Caco-2 (cell line): ENCODE data around the gene NAT9. TPM values are rescaled to one million over a fixed set of nuclear protein-coding genes. Genes with fewer than 3 reads are reported as not detected.

Experiments
- BruUV-seq: library from RNA; stranded (reverse); fragments of 400-500 nt; replicated peaks from 2 replicates; lab custom pipeline; 2021; lab: Mats Ljungman, UMichigan
- CTCF ChIA-PET: fragments of 300-600 bp; sonication (Branson Sonifier 250); formaldehyde crosslinking; loops from one replicate; lab custom pipeline; 2022; ENCODE audit warnings: antibody characterized with exemption; lab: Charles Lee
- POLR2A ChIA-PET: fragments of 300-600 bp; sonication (Branson Sonifier 250); formaldehyde crosslinking; loops from one replicate; lab custom pipeline; 2022; ENCODE audit warnings: antibody characterized with exemption; lab: Charles Lee
- DNase-seq, 2 experiments: peaks; one replicate each; pipeline versions ENCODE4 v3.0.0 to v3.0.0-alpha.2; 2020 to 2022
- H3K27me3 ChIP-seq: replicated peaks from 2 replicates; pipeline ENCODE4 v1.6.0; 2011; ENCODE audit warnings: low read length; ENCODE audit not compliant: control insufficient read depth, insufficient read depth
- H3K36me3 ChIP-seq: 2 replicates; pipeline ENCODE4 v1.5.1; 2011; ENCODE audit warnings: low read length; ENCODE audit not compliant: control insufficient read depth, insufficient read depth
- H3K4me1 ChIP-seq: fragments of 250-450 bp; sonication (Bioruptor Pico); 2 replicates; pipeline ENCODE4 v1.5.1; 2020; ENCODE audit warnings: mild to moderate bottlenecking
- H3K4me3 ChIP-seq: 2 replicates; pipeline ENCODE4 v1.5.1; 2011; ENCODE audit warnings: low read depth, mild to moderate bottlenecking, control low read depth, low read length
- H3K9me3 ChIP-seq: fragments of 250-450 bp; sonication (Bioruptor Pico); 2 replicates; pipeline ENCODE4 v1.5.1; 2020; ENCODE audit warnings: mild to moderate bottlenecking, moderate library complexity
- H3K27ac Mint-ChIP-seq: one replicate; pipeline ENCODE4 v1.8.0; 2022; ENCODE audit warnings: mixed read lengths; ENCODE audit not compliant: unreplicated experiment
- H3K27me3 Mint-ChIP-seq: one replicate; pipeline ENCODE4 v1.8.0; 2022; ENCODE audit warnings: mixed read lengths; ENCODE audit not compliant: insufficient read depth, unreplicated experiment
- H3K36me3 Mint-ChIP-seq: one replicate; pipeline ENCODE4 v1.8.0; 2022; ENCODE audit warnings: mild to moderate bottlenecking, mixed read lengths; ENCODE audit not compliant: insufficient read depth, unreplicated experiment
- H3K4me1 Mint-ChIP-seq: one replicate; pipeline ENCODE4 v1.8.0; 2022; ENCODE audit warnings: low read depth, mixed read lengths; ENCODE audit not compliant: unreplicated experiment
- H3K4me3 Mint-ChIP-seq: one replicate; pipeline ENCODE4 v1.8.0; 2022; ENCODE audit warnings: mild to moderate bottlenecking, moderate library complexity, mixed read lengths; ENCODE audit not compliant: unreplicated experiment
- H3K9me3 Mint-ChIP-seq: one replicate; pipeline ENCODE4 v1.8.0; 2022; ENCODE audit warnings: mixed read lengths; ENCODE audit not compliant: unreplicated experiment
- intact Hi-C: fragments of 100-400 bp; cut with micrococcal nuclease; formaldehyde crosslinking; loops from one replicate; pipeline ENCODE4 v1.10.0; 2022; ENCODE audit not compliant: unreplicated experiment
- total RNA-seq: library from RNA; stranded (reverse); gene quantifications from 2 replicates; pipeline ENCODE4 v1.2.3, GENCODE V29; 2022
- TF ChIP-seq, protein P1 (sequence below), 2 experiments: fragments of 200-600 bp in 1 of 2; IDR thresholded peaks; 1 replicate in 1 of 2; 2 replicates in 1 of 2; pipeline versions ENCODE4 v1.5.1 to v1.8.0; 2011 to 2022; ENCODE audit warnings: antibody characterized with exemption in 1 of 2, control low read depth in 1 of 2, inconsistent platforms in 1 of 2, low read depth in 1 of 2, low read length in 1 of 2, mild to moderate bottlenecking in 1 of 2, moderate library complexity in 1 of 2; ENCODE audit not compliant: insufficient read depth in 1 of 2, severe bottlenecking in 1 of 2, unreplicated experiment in 1 of 2

NAT9 gene
- total RNA-seq, 1 experiment from 2014 or later = 84.5 TPM

DNA sequence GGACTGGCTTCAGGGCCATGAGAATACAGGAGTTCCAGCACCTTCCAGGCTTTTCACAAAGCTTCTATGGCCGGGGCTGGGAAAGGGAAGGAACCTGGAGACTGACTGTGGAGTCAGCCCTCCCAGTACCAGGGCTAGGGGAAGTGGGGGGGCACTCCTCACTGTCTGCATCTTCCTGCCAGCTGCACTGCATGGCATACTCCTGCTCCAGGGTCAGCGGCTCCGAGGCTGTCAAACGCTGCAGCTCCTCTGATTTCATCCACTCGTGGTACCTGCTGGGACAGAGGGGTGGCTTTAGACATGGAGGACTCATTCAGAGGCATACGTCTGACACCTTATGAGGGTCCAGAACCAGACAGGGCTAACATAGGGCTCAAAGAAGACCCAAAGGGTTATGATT, 2.7 kb downstream of the NAT9 start:
- Mint-ChIP-seq H3K27me3 (no peaks in the 10 kb centered on the region), H3K9me3 (no peaks in the 10 kb centered on the region), H3K27ac (peak overlapping the region; percentile 48), H3K36me3 (peaks cover 78% of the 10 kb centered on the region), H3K4me3 (peak overlapping the region; percentile 58), H3K4me1 (peaks cover 43% of the 10 kb centered on the region)
- Histone ChIP-seq H3K9me3 (no peaks in the 10 kb centered on the region), H3K4me1 (peaks cover 48% of the 10 kb centered on the region), H3K4me3 (no peak overlapping the region), H3K27me3 (no peaks in the 10 kb centered on the region), H3K36me3 (peaks cover 15% of the 10 kb centered on the region)
- intact Hi-C loops = no loop called here
- CTCF ChIA-PET = interaction anchor here (1.3 to 4.8 kb wide), 6 partner anchors 9 to 116 kb away, joined by 6 to 24 read pairs (median 6); partner anchors contain the start of gene RAB37
- no peak for DNase-seq
- TF ChIP-seq, protein P1, sequence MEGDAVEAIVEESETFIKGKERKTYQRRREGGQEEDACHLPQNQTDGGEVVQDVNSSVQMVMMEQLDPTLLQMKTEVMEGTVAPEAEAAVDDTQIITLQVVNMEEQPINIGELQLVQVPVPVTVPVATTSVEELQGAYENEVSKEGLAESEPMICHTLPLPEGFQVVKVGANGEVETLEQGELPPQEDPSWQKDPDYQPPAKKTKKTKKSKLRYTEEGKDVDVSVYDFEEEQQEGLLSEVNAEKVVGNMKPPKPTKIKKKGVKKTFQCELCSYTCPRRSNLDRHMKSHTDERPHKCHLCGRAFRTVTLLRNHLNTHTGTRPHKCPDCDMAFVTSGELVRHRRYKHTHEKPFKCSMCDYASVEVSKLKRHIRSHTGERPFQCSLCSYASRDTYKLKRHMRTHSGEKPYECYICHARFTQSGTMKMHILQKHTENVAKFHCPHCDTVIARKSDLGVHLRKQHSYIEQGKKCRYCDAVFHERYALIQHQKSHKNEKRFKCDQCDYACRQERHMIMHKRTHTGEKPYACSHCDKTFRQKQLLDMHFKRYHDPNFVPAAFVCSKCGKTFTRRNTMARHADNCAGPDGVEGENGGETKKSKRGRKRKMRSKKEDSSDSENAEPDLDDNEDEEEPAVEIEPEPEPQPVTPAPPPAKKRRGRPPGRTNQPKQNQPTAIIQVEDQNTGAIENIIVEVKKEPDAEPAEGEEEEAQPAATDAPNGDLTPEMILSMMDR (IDR thresholded peaks at IDR 0.05; ENCODE audit: insufficient read depth in 1 of 2, low read depth in 1 of 2, low read length in 1 of 2, severe bottlenecking in 1 of 2, unreplicated experiment in 1 of 2) = no peak
- POLR2A ChIA-PET = interaction anchor here (0.6 to 1.7 kb wide), 5 partner anchors 9 to 80 kb away, joined by 3 to 9 read pairs (median 5); no protein-coding TSS in a partner anchor
- BruUV-seq = no TSS peak

DNA sequence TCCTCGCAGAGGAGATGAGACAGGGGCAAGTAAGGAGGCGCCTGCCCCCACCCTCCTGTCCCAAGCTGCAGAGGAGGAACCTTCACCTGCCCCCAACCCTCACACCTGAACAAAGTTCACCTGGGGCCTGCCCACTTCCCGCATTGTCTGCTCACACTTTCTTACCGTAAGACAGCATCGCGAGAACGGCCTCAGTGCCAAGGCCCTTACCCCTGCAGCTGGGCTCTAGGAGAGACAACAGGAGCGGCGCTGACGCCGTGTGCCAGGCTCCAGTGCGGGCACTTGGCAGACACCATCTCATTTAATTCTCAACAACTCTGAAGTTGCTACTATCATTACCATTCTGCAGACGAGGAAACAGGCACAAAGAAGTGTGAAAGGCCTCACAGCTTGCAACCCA, 4.1 kb downstream of the NAT9 start:
- H3K36me3 Mint-ChIP-seq = peaks cover 92% of the 10 kb centered on the region
- H3K4me3 Mint-ChIP-seq = no peak overlapping the region
- intact Hi-C loops = no loop called here
- no TSS peak for BruUV-seq
- no peaks in the 10 kb centered on the region for H3K27me3 Mint-ChIP-seq
- Histone ChIP-seq H3K4me1 (peaks cover 44% of the 10 kb centered on the region), H3K36me3 (peaks cover 18% of the 10 kb centered on the region), H3K27me3 (no peaks in the 10 kb centered on the region), H3K4me3 (no peak overlapping the region), H3K9me3 (no peaks in the 10 kb centered on the region)
- POLR2A ChIA-PET = no interaction called here
- no peaks in the 10 kb centered on the region for H3K9me3 Mint-ChIP-seq
- H3K4me1 Mint-ChIP-seq = peaks cover 51% of the 10 kb centered on the region
- H3K27ac Mint-ChIP-seq = peak overlapping the region; percentile 63
- DNase-seq = peak in 1 of 2 experiments; percentile 9
- TF ChIP-seq, protein P1 (IDR thresholded peaks at IDR 0.05; ENCODE audit: insufficient read depth in 1 of 2, low read depth in 1 of 2, low read length in 1 of 2, severe bottlenecking in 1 of 2, unreplicated experiment in 1 of 2) = no peak
- CTCF ChIA-PET = no interaction called here

DNA sequence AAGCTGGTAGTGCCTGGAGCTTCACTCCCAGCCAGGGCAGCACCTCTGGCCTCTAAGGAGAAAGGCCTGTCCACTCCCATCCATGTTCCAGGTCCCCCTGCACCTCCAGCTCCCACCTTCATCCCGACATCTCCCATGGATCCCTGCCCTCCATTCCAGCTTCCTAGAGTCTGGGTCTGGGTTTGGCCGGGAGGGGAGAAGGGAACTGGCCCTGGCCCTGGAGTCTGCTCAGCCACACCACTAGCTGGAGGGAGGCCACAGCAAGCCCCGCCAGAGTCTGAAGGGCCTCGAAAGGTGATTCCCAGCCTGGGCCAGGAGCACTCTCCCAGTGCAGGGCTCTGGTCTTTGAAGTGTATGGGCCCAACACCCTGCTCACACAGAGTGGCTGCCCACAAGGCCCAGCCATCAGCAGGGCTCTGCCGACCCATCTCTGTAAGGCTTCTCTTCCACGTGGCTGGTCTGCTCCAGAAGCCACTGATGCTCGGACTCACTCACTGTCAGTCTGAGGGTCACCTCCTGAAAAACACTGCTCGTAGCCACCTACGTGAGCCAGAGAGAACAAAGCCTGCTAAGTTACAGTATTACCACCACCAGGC, 4.7 kb downstream of the NAT9 start:
- peaks cover 44% of the 10 kb centered on the region for H3K4me1 ChIP-seq
- H3K4me3 ChIP-seq = no peak overlapping the region
- BruUV-seq = no TSS peak
- peak in 1 of 2 experiments; percentile 6 for DNase-seq
- H3K9me3 ChIP-seq = no peaks in the 10 kb centered on the region
- H3K27ac Mint-ChIP-seq = peak overlapping the region; percentile 83
- ChIA-PET POLR2A (interaction anchor here (0.6 to 2.0 kb wide), 5 partner anchors 11 to 81 kb away, joined by 3 to 5 read pairs (median 4); partner anchors contain the start of gene RAB37), CTCF (interaction anchor here (0.7 to 4.4 kb wide), 10 partner anchors 11 to 114 kb away, joined by 3 to 76 read pairs (median 8); partner anchors contain the start of genes FDXR and RAB37)
- intact Hi-C loops = no loop called here
- peaks cover 95% of the 10 kb centered on the region for H3K36me3 Mint-ChIP-seq
- H3K4me1 Mint-ChIP-seq = peaks cover 51% of the 10 kb centered on the region
- no peaks in the 10 kb centered on the region for H3K27me3 ChIP-seq
- peaks cover 18% of the 10 kb centered on the region for H3K36me3 ChIP-seq
- no peaks in the 10 kb centered on the region for H3K9me3 Mint-ChIP-seq
- H3K27me3 Mint-ChIP-seq = no peaks in the 10 kb centered on the region
- TF ChIP-seq, protein P1 (IDR thresholded peaks at IDR 0.05; ENCODE audit: insufficient read depth in 1 of 2, low read depth in 1 of 2, low read length in 1 of 2, severe bottlenecking in 1 of 2, unreplicated experiment in 1 of 2) = no peak
- H3K4me3 Mint-ChIP-seq = no peak overlapping the region
